ENCODE measurements around the gene PREPL.
"Not testable (repeated sequence)": the region's sequence is repeated elsewhere in the genome, so short reads cannot be mapped to it uniquely, and the experiment has no call there.

The PREPL gene

DNA sequence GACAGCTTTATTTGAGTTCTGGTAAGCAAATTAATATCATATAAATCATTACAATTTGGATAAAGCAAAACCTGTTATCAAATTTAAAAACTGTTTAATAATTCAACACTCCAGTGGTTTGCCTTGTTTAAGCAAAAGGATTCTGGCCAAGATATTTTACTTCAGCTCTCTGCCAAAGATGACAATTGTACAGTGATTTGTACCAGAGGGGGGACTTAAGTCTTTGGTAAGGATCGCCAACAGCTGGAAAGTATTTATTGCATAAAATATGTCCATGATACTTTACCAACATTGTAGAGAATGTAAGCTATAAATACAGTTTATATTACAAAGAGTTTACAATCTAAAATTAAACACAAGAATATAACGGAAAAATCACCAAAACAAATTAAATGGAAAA, 13.8 kb downstream of the PREPL start:
- DNase-seq: no peak

DNA sequence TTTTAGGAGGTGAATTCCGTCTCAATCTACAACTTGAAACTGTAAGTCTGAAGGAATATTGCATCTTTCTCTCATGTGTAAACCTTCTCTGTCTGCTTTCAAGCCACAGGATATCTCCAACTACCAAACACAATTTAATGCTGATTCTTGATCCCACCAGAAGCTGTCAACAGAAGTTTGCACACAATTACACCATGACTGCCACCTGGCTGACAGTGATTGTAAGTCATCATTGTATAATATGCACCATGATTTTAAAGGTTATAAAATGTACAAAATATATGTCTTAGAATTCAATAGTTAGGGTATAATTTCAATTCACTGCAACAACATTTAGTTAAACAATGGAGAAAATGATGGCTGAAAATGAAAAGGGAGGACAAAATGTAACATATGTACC, 18.4 kb downstream of the PREPL start:
- DNase-seq: no peak

DNA sequence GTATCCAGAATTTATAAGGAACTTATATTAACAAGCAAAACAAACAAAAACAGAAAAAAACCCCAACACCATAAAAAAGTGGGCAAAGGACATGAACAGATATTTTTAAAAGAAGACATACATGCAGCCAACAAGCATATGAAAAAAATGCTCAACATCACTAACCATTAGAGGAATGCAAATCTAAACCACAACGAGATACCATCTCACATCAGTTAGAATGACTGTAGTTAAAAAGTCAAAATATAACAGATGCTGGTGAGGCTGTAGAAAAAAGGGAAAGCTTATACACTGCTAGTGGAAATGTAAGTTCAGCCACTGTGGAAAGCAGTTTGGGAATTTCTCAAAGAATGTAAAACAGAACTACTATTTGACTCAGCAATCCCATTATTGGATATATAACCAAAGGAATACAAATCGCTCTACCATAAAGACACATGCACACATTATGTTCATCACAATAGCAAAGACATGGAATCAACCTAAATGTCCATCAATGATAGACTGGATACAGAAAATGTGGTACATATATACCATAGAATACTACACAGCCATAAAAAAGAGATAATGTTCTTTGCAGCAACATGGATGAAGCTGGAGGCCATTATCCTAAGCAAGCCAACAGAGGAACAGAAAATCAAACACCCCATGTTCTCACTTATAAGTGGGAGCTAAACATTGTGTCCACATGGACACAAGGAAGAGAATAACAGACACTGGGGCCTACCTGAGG, 25.3 kb downstream of the PREPL start:
- no peak for DNase-seq

DNA sequence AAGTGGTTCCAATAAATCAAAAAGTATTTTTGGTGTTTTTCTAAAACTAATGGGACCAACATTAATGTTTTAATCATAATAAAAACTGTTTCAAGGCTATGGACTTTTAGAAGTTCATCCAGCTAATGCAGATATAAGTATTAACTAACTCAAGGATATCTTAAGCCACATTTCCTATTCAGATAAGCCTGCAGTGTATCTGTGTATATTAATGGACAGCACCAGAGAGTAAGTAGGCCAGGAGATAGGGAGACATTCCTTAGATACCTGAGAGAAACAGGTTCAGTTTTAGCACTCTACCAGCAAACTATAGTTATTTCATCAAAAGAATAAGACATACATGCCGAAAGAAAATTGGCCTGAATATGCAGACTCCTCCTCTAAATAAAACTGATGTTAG, 27.3 kb downstream of the PREPL start:
- no peak for DNase-seq

DNA sequence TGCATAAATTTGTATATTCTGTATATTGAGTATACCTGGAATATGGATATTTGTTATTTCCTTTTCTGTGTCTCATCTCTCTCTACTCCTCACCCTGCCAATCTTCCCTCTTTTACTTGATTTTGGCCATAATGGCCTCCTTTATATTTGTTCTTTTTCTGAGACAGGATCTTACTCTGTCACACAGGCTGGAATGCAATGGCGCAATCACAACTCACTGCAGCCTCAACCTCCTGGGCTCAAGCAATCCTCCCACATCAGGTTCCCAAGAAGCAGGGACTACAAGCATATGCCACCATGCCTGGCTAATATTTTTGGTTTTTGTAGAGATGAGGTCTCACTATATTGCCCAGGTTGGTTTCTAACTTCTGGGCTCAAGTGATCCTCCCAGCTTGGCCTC, 30.5 kb downstream of the PREPL start:
- DNase-seq: no peak

DNA sequence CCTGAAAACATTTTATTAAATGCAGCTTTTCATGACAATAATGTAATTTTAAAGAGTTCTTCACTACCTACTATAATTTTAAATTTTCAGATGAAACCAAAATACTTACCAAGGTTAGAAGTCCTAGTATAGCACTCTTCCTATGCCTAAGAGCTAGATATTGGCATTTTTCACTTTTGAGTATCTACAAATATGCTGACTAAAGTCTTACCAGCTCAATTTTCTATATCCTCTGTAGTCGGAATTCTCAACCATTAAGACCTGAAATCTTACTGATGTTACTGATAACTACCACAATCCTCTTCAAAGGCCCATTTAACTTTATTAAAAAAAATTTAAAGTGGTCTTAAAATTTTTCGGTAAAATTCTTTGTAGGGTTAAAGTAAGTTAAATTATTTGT, 32.0 kb downstream of the PREPL start:
- no peak for DNase-seq

DNA sequence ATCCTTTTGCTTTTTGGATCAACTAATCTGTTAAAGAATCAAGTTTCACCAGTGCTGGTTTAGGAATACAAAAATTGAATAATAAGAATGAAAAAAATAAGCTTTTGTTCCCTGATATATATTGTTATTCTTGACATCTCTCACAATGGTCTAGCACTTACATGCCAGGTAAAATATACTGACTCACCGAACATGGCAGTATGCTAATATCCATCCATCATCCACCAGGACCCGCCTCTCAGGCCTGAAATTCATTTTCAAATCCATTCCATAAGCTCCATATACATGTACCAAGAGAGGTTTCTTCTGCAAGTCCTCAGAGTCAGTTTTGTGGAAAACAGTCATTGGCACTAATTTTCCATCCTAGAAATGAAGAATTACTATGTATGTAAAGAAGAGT, 32.5 kb downstream of the PREPL start:
- no peak for DNase-seq

DNA sequence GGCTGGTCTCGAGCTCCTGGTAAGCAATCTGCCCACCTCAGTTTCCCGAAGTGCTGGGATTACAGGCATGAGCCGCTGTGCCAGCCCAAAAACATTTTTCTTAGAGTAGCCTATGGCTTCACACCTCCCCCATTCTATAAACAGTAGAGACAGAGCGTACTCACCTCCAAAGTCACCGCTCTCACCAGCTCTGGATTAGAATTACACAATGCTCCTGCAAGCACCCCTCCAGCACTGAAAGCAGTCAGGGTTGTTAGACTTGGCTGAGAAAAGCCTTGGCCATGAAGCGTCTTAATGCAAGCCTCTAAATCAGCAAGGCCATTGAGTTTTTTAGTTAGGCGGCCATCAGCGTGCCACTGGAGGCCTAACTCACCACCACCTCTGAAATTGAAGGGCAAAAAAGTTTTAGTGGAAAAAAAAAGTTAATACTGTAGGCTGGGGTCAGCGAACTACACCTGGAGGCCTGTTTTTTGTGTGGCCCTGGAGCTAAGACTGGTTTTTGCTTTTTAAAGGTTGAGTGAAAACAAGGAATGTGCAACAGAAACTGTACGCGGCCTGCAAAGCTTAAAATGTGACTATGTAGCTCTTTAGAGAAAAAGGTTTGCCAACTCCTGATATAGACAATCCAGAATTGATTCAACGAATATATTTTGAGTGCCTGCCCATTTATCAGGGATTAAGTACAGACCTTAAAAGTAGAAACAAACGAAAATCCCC, 34.6 kb downstream of the PREPL start:
- DNase-seq: no peak

DNA sequence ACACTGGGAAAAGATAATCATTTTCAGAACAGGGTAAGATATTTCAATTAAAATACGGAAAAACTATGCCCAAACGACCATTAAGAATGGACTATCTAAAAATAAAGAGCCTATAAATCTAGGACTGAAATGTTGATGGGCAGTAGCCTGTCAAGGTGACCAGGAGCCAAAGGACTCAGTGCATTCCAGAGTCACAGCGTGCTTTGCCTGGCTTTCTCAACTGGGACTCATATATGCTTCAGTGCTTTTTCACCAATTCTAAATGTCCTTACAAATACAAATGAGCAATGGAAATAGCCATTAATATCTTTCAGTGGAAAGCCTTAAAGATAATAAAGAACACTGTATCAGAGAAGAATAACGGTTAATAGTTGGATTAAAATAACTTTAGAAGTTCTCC, 35.4 kb downstream of the PREPL start:
- no peak for DNase-seq

DNA sequence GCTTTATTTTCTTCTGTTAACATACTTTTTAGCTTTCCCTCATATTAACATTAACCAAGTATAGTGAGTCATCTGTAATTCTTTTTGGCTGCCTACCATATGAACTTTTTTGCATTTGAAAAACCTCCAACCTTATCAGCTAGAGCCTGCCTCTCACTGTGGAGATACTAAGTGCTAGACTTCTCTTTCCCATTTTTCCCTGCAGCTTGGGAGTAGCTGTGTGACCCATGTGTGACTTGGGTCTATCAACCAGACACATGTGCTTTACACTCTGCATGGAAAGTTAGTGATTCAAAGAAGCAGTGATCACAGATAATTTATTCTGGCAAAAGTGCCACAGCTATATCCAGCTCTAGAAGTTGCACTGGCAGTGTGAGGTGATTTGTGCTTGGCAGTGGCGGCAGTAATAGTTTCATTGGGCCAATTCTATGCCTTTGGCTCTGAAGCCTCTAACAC, 36.3 kb downstream of the PREPL start:
- no peak for DNase-seq

DNA sequence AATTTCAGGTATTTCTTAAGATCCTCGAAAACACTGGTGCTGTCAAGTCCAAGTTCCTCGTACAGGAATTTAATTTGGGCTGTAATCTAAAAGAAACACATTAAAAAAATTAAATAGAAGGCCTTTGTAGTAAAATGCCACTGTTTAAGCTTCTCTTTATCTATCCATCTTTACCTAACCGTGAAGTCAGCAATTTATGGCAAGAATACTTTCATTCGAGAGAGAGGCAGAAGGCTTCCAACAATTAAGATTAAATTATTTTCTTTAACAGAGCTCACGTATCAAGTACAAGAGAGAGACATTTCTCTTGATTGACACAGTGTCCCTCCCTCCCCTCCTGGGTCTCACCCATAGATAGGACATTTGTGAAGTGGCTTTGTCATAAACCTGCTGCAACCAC, 39.9 kb downstream of the PREPL start:
- DNase-seq: no peak

DNA sequence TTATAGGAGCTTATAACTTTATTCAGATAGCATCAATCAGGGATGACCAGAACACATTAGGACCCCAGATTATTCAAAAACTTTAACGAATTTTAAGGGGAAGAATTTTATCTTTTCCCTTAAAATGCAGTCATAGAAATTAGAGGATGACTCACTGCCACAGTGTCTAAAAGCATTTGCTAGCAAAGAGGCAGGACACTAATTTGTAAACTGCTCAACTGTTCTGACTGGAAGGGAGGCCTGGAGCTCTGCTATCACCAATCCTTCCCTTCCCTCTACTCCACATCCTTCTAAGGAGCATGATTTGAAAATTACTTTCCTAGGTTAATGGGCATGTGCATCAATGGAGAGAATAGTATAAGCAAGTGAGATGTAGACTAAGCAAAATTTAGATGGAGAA, 40.5 kb downstream of the PREPL start:
- DNase-seq: no peak

DNA sequence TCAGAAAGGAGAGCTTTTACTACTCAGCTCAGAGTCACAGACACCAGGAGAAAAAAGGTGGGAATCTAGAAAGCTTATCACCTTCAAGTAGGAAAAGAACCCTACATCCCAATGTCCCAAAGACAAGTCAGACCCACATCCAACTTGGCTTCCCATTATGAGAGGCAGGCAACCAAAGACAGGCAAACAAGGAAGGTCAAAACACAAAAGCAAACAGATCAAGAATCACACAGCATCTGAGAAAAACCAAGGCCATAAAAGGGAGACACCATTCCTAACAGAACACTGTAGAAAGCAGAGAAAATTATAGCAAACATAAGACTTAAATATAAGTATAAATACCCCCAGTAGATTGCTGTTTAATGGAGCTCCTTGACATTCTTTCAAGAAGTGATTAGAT, 45.3 kb downstream of the PREPL start:
- DNase-seq: no peak

DNA sequence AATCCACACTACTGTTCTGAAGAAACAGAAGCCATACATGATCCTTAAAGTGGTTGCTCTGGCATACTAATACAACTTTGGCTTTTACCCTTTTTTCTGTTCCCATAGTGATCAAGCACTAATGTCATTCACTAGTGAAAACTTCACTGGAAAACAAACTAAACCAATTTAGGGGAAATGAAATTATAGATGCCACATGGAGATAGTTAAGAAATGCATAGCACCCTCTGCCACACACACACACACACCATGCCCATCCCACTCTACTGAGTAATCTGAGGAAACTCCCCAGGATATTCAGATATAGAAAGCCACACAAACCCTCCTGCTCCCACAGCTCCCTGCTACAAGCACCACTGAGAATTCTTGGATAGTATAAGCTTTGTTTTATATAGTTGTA, 46.9 kb downstream of the PREPL start:
- no peak for DNase-seq

DNA sequence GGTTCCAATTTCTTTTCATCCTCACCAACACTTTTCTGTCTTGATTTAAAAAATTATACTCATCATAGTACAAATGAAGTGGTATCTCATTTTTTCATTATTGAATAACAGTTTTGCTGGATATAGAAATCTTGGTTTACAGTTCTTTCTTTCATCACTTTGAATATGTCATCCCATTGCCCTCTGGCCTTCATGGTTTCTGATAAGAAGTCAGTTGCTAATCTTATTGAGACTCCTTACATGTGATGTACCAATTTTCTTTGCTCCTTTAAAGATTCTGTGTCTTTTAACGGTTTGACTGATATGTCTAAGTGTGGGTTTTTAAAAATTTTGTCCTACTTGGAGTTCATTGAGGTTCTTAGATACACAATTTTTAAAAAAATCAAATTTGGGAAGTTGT, 51.0 kb downstream of the PREPL start:
- DNase-seq: no peak

DNA sequence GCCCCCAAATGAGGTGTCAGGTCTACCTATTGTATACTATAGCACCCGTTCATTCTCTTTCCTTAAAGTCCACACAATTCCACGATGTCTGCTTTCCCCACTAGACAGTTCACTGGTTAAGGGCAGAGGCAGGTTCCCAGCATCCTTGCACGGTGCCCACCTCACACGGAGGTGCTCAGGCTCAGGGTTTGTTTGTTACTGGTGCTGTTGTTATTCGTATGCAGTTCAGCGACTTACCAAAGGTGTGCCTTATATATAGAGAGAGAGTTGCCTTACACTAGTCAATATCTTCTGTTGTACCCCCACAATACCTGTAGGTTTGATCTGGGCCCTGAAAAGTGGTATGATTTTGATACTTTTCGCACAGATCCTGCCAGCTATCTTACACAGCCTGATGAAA, 55.4 kb downstream of the PREPL start:
- no peak for DNase-seq

DNA sequence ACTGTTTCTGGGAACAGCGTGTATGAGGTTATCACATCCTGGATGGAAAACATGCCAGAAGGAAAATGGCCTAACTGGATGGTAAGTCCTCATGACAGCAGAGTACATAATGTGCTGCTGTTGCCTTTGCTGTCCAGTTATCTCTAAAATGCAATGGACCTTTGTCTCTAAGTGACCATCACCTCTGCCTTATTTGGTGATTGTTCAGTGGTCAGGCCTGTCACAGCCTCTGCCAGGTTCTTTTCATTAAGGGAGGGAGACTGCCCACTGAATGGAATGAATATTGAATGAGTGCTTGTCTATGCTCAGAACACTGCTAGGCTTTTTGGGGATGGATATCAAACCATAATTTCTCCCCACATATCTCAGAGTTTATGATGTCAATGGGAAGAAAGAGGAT, 57.0 kb downstream of the PREPL start:
- DNase-seq: no peak

DNA sequence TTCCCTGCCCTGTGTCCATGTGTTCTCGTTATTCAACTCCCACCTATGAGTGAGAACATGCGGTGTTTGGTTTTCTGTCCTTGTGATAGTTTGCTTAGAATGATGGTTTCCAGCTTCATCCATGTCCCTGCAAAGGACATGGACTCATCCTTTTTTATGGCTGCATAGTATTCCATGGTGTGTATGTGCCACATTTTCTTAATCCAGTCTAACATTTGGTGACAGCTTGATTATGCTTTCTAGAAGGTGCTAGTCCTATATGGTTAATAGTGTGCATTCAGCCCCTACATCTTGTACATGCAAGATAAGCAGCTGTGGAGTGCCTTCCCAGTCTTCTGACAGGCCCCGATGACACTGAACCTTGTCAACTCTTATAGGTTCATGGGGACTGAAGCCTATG, 57.5 kb downstream of the PREPL start:
- DNase-seq: not testable (repeated sequence)

DNA sequence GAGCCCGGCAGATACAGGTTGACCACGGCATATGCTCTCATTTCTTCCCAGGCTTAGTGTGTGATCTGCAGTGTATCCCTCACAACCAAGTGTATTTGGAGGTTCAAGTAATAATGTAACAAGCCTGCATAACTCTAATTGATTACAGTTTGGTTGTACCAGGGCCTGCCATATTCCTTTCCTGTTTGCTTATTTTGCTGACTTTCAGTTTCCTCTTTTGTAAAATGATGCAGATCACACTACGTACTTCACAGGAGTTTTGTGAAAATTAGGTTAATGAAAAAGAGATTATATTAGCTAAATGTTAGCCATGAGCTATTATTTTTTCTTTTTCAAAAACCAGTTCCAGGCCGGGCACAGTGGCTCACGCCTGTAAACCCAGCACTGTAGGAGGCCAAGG, 60.2 kb downstream of the PREPL start:
- DNase-seq: no peak

DNA sequence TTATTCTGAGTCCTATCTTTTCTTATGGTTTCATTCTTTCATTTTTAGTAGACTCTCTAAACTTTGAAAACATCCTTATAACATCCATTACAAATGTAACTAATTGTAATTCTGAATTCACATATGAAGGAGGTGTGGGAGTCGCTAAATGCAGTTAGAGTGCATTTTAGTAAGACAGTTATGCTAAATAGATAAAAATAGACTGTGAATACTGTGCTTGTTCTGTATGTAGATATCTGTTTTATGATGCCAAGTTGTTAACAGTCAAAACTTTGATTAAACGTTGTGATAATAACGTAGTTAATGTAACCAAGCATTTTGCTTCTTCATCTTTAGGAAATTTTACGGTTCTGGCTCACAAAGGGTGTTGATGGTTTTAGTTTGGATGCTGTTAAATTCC, 61.7 kb downstream of the PREPL start:
- DNase-seq: no peak

DNA sequence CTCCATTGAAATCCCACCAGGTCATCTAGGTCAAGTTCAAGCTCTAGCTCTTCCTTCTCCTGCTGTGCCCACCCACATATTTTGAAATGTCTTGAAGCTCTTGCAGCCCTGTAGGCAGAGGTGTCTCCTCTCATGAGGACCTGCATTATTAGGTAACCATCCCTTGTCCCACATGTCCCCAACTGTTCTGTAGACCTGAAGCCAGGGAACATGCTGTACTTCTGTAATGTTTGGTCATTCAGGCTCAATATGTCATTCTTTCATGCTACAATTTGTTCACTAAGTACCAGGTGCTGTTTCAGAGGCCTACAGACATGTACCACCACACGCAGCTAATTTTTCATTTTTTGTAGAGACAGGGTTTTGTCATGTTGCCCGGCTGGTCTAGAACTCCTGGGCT, 63.9 kb downstream of the PREPL start:
- DNase-seq: no peak

DNA sequence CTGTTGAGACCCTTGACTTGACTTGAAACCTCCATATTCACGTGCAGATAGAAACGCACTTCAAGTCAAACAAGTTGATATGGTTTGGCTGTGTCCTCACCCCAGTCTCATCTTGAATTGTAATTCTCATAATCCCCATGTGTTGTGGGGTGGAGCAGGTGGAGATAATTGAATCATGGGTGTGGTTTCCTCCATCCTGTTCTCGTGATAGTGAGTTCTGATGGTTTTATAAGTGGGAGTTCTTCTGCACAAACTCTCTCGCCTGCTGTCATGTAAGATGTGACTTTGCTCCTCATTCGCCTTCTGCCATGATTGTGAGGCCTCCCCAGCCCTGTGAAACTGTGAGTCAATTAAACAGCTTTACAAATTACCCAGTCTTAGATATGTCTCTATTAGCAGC, 64.6 kb downstream of the PREPL start:
- no peak for DNase-seq

DNA sequence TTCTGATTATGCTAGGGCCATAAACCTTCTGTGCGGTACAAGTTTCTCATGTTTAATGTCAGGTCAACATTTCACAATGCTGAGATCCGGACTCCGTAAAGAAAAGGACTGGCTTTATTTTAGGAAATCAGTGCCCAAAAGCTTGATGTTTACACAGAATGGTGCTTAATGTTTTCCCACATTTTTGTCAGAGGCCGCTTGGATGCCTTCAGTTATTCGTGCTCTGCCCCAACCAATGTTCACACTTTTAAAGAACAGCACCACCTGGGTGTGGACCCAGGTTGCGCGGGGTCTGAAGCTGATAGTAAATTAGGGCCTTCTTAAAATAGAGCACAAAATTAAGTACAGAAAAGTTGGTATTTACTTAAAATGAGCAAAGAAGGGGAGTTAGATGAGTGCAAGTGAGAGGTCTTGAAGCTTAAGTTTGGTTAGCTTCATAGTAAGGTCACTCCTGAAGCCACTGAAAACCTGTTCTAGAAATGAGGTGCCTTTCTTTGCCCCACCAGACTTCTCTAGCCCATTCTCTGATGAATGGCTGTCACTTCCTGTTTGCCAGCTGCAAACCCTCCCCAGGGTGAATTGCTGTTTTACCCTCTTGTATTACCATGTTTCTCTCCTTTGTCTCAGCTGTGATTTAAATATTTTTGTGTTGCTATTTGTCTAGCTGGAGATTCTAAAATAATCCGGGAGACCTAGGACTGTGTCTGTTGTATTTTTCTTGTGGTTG, 65.5 kb downstream of the PREPL start:
- no peak for DNase-seq

DNA sequence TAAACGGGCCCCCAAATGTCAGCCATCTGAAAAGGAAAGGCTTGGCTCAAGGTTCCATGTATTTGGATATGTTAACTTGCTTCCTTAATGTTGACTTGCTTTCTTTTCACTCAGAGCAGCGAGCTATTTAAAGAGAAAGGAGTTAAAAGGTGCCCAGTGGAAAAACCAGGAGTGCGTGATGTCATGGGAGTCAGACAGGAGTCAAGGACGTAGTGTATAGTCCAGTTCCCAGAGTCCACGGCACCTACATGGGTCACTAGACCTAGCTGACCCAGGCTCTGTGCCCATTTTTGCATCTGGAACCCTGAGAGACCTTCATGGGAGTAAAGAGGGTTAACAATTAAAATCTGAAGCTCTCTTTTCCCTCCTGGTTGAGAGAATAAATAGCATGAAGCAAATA, 66.2 kb downstream of the PREPL start:
- DNase-seq: no peak

Data from DMS 273 treated with DMSO at 0.1 percent for 48 hours (cell line).